Activated CD8-positive, alpha-beta T cell treated with anti-CD3 and anti-CD28 coated beads for 36 hours (primary cell): ENCODE measurements around the gene SLC36A3. TPM values are rescaled to one million over a fixed set of nuclear protein-coding genes. Genes with fewer than 3 reads are reported as not detected.

Experiments used
- ATAC-seq: fragments of 200-7000 bp; cut with Tn5 transposase; one replicate; pipeline ENCODE4 v1.10.0; 2021; ENCODE audit warnings: mild to moderate bottlenecking, moderate library complexity
- CTCF ChIA-PET: fragments of 350-600 bp; sonication (Branson Sonifier 250); formaldehyde crosslinking; loops from one replicate; lab custom pipeline; 2021; ENCODE audit warnings: antibody characterized with exemption; lab: Charles Lee
- POLR2A ChIA-PET: fragments of 350-600 bp; sonication (Branson Sonifier 250); formaldehyde crosslinking; loops from one replicate; lab custom pipeline; 2021; ENCODE audit warnings: antibody characterized with exemption; lab: Charles Lee
- DNase-seq: peaks from one replicate; pipeline ENCODE4 v3.0.0-alpha.2; 2020
- H3K27ac Mint-ChIP-seq: one replicate; pipeline ENCODE4 v1.8.0; 2021; ENCODE audit warnings: mild to moderate bottlenecking, mixed read lengths
- H3K27me3 Mint-ChIP-seq: one replicate; pipeline ENCODE4 v1.8.0; 2021; ENCODE audit warnings: mixed read lengths
- H3K36me3 Mint-ChIP-seq: one replicate; pipeline ENCODE4 v1.8.0; 2021; ENCODE audit warnings: low read depth, mixed read lengths
- H3K4me1 Mint-ChIP-seq: one replicate; pipeline ENCODE4 v1.8.0; 2021; ENCODE audit warnings: low read depth, mixed read lengths
- H3K4me3 Mint-ChIP-seq: one replicate; pipeline ENCODE4 v1.8.0; 2021; ENCODE audit warnings: mild to moderate bottlenecking, moderate library complexity, mixed read lengths
- H3K9me3 Mint-ChIP-seq: one replicate; pipeline ENCODE4 v1.8.0; 2021; ENCODE audit warnings: mixed read lengths
- intact Hi-C: fragments of 100-400 bp; cut with micrococcal nuclease; formaldehyde crosslinking; loops from one replicate; pipeline ENCODE4 v1.10.0; 2022
- total RNA-seq, 2 experiments: library from RNA; stranded (reverse); gene quantifications; one replicate each; pipeline ENCODE4 v1.2.3, GENCODE V29; 2021
- TF ChIP-seq, protein P1 (sequence below): fragments of 200-600 bp; IDR thresholded peaks from one replicate; pipeline ENCODE4 v1.8.0; 2022; ENCODE audit warnings: antibody characterized with exemption, mild to moderate bottlenecking

Gene SLC36A3
- total RNA-seq, 2 experiments from 2014 or later, result not detected

DNA sequence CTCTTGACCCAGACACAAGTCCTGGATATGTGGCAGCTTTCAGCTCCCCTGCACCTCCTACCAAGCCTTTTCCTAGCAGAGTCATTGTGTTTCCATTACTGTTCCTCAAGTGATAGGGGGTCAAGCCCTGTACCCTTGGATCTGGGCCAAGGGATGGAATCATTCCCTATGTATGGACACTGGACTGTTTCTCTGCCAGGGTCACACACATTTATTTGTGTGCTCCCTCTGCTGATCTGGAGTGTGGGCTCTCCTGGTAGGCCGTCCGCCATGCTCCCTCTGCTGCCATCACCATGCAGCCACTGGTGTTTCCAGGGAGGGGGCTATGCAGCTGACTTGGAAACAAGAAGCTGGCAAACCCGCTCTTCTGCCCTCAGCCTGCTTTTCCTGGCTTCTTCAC lies 41.0 kb downstream of the SLC36A3 start:
- H3K4me3 Mint-ChIP-seq, result no peak overlapping the region
- TF ChIP-seq, protein P1, sequence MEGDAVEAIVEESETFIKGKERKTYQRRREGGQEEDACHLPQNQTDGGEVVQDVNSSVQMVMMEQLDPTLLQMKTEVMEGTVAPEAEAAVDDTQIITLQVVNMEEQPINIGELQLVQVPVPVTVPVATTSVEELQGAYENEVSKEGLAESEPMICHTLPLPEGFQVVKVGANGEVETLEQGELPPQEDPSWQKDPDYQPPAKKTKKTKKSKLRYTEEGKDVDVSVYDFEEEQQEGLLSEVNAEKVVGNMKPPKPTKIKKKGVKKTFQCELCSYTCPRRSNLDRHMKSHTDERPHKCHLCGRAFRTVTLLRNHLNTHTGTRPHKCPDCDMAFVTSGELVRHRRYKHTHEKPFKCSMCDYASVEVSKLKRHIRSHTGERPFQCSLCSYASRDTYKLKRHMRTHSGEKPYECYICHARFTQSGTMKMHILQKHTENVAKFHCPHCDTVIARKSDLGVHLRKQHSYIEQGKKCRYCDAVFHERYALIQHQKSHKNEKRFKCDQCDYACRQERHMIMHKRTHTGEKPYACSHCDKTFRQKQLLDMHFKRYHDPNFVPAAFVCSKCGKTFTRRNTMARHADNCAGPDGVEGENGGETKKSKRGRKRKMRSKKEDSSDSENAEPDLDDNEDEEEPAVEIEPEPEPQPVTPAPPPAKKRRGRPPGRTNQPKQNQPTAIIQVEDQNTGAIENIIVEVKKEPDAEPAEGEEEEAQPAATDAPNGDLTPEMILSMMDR, result no peak
- CTCF ChIA-PET, result interaction anchor here (1.6 kb wide), 1 partner anchor 9 kb away, joined by 5 read pairs; the partner anchor contains the start of gene GM2A
- DNase-seq, result no peak
- no peak overlapping the region for H3K27ac Mint-ChIP-seq
- no peaks in the 10 kb centered on the region for H3K9me3 Mint-ChIP-seq
- H3K4me1 Mint-ChIP-seq, result peaks cover 9% of the 10 kb centered on the region
- POLR2A ChIA-PET, result no interaction called here
- intact Hi-C loops, result no loop called here
- peaks cover 4% of the 10 kb centered on the region for H3K36me3 Mint-ChIP-seq
- no peak for ATAC-seq
- no peaks in the 10 kb centered on the region for H3K27me3 Mint-ChIP-seq

DNA sequence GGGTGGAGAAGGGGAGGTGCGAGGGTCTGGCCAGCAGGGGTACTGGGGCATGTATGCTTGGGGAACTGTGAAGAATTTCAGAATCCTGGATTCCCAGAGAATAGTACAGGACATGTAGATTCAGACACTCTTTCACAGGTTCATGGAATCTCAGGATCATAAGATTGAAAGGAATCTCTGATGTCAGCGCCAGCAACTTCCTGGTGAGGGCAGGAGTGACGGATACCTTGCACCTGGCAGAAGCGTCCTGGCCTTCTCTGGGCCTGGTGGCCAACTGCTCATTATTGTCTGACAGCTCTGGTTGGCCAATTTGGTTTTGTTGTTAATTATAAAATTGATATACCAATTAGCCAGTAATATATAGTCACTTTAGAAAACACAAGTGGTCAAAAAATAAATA lies 43.6 kb downstream of the SLC36A3 start:
- ChIA-PET CTCF (no interaction called here), POLR2A (interaction anchor here (0.7 kb wide), 1 partner anchor 55 kb away, joined by 3 read pairs; no protein-coding TSS in a partner anchor)
- intact Hi-C loops, result no loop called here
- H3K27me3 Mint-ChIP-seq, result no peaks in the 10 kb centered on the region
- no peak for ATAC-seq
- H3K9me3 Mint-ChIP-seq, result no peaks in the 10 kb centered on the region
- H3K4me1 Mint-ChIP-seq, result peaks cover 17% of the 10 kb centered on the region
- no peak for DNase-seq
- H3K4me3 Mint-ChIP-seq, result no peak overlapping the region
- no peaks in the 10 kb centered on the region for H3K36me3 Mint-ChIP-seq
- no peak overlapping the region for H3K27ac Mint-ChIP-seq
- TF ChIP-seq, protein P1, result no peak

DNA sequence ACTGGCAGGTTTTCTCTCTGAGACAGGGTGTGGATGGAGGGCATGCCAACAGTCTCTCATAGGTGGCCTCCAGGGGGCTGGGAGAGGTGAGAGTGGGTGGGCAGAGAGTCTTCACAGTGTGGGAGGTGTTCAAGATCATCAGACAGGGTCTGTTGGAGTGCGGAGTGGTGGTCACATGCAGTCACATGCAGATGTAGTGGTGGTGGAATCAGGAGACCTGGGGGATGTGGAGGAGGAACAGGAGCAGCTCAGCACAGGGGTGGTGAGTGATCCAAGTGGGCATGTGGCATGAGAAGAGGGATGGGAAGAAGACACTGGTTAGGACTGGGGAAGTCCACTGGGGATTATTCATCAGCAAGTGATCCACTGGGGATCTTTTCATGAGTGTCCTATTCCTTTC lies 44.8 kb downstream of the SLC36A3 start:
- H3K36me3 Mint-ChIP-seq, result no peaks in the 10 kb centered on the region
- peaks cover 16% of the 10 kb centered on the region for H3K4me1 Mint-ChIP-seq
- no peaks in the 10 kb centered on the region for H3K27me3 Mint-ChIP-seq
- POLR2A ChIA-PET, result no interaction called here
- peak; percentile 24 for ATAC-seq
- no peak for DNase-seq
- H3K9me3 Mint-ChIP-seq, result no peaks in the 10 kb centered on the region
- H3K4me3 Mint-ChIP-seq, result no peak overlapping the region
- CTCF ChIA-PET, result interaction anchor here (1.3 kb wide), 1 partner anchor 34 kb away, joined by 3 read pairs; no protein-coding TSS in a partner anchor
- intact Hi-C loops, result no loop called here
- H3K27ac Mint-ChIP-seq, result no peak overlapping the region
- TF ChIP-seq, protein P1, result no peak

DNA sequence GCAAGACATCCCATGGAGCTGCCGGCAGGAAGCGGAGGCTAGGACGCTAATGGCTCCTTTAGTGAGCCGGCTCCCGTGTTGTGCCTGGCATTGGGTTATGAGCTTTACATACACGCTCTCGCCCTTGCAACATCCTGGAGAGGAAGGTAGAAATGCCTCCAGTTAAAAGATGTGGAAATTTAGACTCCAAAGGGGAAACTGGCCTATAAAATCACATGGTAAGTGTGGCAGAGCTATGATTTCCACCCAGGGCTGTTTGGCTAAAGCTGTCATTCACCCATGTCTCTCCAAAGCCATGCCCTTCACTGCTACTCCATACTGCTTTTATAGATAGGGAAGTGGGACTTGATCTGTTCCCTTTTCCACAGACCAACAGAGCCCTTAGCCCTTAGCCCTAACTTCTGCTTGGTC lies 45.4 kb downstream of the SLC36A3 start:
- ChIA-PET CTCF (interaction anchor here (0.9 to 1.4 kb wide), 3 partner anchors 19 to 142 kb away, joined by 3 to 4 read pairs (median 3); no protein-coding TSS in a partner anchor), POLR2A (interaction anchor here (1.2 kb wide), 1 partner anchor 174 kb away, joined by 3 read pairs; no protein-coding TSS in a partner anchor)
- ATAC-seq (no peak), DNase-seq (no peak)
- Mint-ChIP-seq H3K9me3 (no peaks in the 10 kb centered on the region), H3K4me1 (peaks cover 21% of the 10 kb centered on the region), H3K4me3 (no peak overlapping the region), H3K27me3 (no peaks in the 10 kb centered on the region), H3K36me3 (no peaks in the 10 kb centered on the region), H3K27ac (no peak overlapping the region)
- TF ChIP-seq, protein P1, result no peak
- intact Hi-C loops, result no loop called here

DNA sequence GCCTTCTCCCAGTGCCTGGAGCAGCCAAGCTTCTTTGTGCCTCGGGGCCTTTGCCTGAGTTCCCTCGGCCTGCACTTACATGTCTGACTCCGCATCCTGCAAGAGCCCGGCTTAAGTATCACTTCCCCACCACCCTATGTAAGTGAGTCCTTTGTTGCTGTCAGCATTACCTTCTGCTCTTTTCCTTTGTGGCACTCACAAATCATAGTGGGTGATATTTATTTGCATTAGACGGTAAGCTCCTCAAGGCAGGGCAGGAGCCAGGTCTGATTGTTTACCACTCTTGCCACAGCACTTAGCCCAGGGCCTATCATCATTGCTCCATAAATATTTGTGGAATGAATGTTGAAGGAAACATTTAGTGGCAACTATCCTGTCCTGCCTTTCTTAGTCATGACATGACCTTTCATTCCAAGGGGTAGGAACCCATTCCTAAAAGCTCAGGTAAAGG lies 45.8 kb downstream of the SLC36A3 start:
- DNase-seq, result no peak
- POLR2A ChIA-PET, result interaction anchor here (1.2 kb wide), 1 partner anchor 175 kb away, joined by 3 read pairs; no protein-coding TSS in a partner anchor
- CTCF ChIA-PET, result interaction anchor here (0.9 to 1.4 kb wide), 4 partner anchors 19 to 142 kb away, joined by 3 to 5 read pairs (median 4); no protein-coding TSS in a partner anchor

More for the DNA sequence above, 45.8 kb downstream of the SLC36A3 start:
- Mint-ChIP-seq H3K27me3 (no peaks in the 10 kb centered on the region), H3K9me3 (no peaks in the 10 kb centered on the region), H3K4me1 (peaks cover 21% of the 10 kb centered on the region), H3K4me3 (no peak overlapping the region), H3K36me3 (no peaks in the 10 kb centered on the region), H3K27ac (no peak overlapping the region)
- TF ChIP-seq, protein P1, result no peak
- intact Hi-C loops, result no loop called here
- no peak for ATAC-seq
